Germinal center (tissue), 1 donor: ENCODE data around the gene CD302.
A peak's percentile ranks its signal among the peaks of the same experiment; 100 is the strongest.
"Not testable (repeated sequence)": the region's sequence is repeated elsewhere in the genome, so short reads cannot be mapped to it uniquely, and the experiment has no call there.

Experiments used
- DNase-seq: peaks from one replicate; pipeline ENCODE4 v3.0.0; 2012; ENCODE audit warnings: mixed read lengths, low spot score

CD302 gene, protein sequence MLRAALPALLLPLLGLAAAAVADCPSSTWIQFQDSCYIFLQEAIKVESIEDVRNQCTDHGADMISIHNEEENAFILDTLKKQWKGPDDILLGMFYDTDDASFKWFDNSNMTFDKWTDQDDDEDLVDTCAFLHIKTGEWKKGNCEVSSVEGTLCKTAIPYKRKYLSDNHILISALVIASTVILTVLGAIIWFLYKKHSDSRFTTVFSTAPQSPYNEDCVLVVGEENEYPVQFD

DNA sequence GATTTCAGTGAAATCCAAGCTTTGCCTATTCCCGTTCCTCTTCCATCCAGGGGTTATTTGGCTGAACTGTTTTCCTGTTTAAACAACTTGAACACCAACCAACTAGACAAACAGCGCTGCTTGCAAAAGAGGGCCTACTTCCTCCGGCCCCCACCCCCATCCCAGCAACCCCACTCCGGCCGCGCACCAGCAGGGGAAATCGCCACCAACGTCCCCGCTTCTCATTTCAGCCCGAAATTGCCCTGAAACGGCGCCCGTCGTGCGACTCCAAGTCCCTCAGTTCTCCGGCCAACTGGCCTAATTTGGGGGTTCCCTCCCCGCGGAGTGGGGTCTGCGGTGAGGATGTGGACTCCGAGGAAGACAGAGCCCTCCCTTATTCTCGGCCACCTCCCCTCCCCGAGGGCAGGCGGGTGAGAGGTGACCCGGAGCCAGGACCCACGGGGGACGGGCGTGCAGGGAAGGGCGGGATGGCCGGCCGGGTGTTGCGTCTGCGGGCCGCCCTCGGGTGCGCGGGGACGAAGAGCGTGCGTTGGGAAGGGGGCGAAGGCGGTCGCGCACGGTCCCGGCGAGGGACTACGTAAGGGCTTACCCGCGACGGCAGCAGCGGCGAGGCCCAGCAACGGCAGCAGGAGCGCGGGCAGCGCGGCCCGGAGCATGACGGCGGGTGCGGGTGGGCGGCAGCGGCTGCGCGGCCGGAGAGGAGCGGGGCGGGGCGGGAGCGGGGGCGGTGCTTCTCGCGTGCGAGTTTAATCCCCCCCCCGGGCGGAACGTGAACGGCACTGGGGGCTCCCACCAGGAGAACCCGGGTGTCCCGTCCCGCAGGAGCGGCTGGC is at the start of gene CD302:
Gene CD302 (minus strand): TSS at position 666 of the 833 bp plus-strand sequence. CDS start 10 bp downstream, at position 656.
- DNase-seq, result peak; percentile 67

DNA sequence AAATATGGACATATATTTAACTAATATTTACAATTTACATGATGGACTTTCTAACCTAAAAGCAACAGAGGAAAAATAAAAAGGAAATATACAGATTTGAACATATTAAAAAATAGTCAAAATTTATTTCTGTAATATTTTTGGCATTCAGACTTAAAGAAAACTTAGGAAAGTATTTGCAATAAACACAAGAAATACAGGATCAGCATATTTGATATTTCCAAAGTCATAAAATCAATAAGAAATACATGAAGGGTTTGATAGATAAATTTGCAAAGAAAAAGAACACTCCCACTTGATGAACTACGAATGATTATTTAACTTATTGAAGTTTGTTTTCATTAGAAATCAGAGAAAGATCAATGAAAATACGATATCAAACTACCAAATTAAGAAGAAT is 48.6 kb upstream of the CD302 start:
- DNase-seq, result no peak

DNA sequence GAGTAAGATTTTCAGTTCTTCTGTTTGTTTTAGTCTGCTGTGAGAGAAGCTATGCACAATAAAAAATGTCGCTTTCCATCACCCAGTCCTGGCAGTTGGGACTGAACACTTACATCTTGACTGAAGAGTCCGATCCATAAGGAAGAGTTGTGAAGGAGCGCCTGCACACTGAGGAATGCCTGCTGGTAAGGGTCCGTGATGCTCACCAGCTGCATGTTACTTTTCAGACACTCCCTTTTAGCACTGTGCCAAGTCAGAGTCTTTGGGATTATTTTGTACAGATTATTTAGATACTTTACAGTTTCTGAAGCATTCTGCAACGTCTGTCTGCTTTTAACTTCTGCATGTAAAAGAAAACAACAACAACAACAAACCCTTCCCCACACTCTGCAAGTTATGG is 42.6 kb upstream of the CD302 start:
- no peak for DNase-seq

DNA sequence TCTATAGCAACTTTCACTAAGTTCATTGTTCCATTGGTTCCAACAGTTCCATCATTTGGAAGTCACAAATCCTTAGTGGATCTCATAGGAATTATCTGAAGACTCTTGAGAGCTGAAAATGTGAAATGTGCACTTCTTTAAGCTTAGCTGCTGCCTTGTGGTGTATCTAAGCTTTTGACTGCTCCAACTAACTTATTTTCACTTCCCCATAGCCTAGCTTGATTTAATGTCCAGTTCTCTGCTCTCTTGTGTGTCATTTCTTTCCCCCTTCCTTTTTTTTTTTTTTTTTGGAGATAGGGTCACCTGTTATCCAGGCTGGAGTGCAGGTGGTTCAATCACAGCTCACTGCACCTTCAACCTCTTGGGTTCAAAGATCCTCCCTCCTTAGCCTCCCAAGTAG is 34.9 kb upstream of the CD302 start:
- DNase-seq, result no peak

DNA sequence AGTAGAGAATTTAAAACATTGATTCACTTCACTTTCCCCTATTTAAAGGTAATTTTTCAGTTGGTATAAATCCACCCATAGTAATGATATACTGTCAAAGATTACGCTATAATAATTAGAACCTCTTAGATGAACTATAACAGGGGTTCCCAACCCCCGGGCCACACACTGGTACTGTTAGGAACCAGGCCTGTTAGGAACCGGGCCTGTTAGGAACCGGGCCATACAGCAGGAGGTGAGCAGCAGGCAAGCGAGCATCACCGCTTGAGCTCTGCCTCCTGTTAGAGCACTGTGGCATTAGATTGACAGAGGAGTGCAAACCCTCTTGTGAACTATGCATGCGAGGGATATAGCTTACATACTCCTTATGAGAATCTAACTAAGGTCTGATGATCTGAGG is 34.0 kb upstream of the CD302 start:
- no peak for DNase-seq

DNA sequence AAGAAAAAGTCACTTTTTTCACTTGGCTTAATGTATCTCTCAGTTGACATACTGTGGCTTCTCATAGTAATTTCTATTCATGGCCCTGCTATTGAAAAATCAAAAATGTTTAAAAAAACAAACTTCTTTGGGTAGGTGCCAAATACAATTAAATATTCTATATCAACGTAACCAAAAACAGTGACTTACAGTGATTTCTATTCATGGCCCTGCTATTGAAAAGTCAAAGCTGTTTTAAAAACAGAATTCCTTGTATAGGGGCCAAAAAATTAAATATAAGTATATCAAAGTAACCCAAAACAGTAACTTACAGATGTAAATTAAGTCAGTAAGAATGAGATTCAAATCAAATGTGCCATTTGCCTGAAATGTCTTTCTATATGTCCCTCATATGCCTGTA is 31.4 kb upstream of the CD302 start:
- DNase-seq, result no peak

DNA sequence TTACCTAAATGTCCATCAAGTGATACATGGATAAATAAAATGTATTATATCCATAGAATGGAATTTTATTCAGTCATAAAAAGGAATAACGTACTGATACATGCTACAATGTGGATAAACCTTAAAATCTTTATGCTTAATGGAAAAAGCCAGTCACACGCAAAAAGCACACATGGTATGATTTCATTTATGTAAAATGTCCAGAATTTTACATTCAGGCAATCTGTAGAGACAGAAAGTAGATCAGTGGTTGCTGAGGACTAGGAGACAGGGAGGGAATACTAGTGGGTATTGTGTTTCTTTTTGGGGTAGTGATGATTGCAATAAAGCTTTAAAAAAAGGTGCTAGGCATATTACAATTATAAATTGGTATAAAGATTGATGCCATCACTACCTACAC is 30.7 kb upstream of the CD302 start:
- no peak for DNase-seq

DNA sequence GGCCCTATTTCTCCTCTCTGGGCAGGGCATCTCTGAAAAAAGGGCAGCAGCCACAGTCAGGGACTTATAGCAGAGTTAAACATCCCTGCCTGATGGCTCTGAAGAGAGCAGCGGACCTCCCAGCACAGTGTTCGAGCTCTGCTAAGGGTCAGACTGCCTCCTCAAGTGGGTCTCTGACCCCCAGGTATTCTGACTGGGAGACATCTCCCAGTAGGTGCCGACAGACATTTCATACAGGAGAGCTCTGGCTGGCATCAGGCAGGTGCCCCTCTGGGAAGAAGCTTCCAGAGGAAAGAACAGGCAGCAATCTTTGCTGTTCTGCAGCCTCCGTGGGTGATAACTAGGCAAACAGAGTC is 24.4 kb upstream of the CD302 start:
- not testable (repeated sequence) for DNase-seq

DNA sequence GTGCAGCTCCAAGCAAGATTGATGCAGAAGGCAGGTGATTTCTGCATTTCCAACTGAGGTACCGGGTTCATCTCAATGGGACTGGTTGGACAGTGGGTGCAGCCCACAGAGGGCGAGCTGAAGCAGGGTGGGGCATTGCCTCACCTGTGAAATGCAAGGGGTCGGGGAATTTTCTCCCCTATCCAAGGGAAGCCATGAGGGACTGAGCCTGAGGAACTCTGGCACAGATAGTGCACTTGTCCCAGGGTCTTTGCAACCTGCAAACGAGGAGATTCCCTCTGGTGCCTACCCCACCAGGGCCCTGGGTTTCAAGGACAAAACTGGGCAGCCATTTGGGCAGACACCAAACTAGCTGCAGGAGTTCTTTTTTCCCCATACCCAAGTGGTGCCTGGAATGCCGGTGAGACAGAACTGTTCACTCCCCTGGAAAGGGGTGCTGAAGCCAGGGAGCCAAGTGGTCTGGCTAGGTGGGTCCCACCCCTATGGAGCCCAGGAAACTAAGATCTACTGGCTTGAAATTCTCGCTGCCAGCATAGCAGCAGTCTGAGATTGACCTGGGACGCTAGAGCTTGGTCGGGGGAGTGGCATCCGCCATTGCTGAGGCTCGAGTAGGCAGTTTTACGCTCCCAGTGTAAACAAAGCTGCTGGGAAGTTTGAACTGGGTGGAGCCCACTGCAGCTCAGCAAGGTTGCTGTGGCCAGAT is 23.9 kb upstream of the CD302 start:
- not testable (repeated sequence) for DNase-seq

DNA sequence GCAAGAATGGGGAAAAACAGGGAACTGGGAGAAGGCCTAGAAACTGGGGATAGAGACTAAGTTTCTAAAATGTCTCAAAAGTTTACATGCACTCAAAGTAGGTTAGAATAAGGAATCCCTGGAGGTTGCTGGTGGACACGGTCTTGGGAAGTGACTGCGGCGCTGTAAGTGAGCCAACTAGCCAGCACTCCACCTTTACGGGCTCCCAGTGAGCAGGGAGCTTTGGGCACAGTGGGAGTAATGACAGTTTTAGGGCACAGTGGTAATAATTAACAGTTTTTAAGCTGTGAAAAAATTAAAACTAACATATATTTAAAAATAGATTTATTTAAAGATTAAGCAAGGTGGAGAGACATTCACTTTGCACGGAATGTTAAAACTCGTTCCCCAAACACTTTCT is 20.9 kb upstream of the CD302 start:
- no peak for DNase-seq

DNA sequence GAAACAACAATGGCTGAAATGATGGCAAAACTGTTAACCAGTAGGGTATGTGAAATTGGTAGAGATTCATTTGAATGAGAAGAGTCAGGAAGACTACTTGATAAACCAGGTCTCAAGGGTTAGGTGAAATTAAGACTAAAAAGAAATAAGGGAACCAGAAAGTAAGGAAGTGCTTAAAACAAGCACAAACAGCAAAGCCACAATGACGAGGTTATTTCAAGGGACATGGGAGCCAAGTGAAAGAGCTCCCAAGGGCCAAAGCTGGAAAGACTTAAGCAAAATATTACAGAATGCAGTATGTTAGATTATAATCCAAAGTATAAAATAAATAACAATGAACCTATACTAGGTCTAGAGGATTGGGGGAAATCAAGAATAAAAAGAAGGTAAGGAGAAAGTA is 19.3 kb upstream of the CD302 start:
- no peak for DNase-seq

DNA sequence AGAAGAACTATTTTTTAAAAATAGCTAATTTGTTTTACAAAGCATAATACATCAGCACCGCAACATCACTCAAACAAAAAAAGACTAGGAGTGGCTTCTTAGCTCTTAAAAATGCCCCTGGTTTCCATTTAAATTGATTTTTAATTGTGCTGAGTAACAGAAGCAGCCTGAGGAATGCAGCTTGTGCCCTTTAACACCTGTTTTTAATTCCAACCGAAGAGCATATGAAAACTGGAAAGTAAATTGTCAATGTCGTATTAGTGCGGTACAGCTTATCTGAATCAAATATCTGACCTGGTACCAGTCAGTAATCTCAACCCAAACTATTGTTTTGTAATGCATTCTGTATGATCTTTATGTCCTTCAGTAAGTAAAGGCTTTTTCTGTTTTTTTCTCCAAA is 13.2 kb upstream of the CD302 start:
- no peak for DNase-seq

DNA sequence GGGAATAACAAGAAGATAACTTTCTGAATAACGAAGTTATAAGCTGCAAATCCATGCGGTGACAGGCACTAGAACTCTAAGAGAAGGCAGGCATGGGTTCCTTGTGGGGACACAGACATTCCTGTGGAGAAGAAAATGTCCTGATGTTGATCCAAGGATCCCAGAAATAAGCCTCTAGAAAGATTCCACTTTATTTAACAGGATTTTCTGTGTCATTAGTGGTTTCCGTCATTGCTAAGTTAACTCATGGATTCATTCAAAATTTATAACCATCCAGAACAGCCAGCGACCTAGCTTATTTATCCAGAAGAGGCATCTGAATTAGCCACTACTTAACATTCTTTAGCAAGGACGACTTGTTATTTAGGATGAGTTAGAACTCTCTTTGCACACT is 10.0 kb upstream of the CD302 start:
- no peak for DNase-seq

DNA sequence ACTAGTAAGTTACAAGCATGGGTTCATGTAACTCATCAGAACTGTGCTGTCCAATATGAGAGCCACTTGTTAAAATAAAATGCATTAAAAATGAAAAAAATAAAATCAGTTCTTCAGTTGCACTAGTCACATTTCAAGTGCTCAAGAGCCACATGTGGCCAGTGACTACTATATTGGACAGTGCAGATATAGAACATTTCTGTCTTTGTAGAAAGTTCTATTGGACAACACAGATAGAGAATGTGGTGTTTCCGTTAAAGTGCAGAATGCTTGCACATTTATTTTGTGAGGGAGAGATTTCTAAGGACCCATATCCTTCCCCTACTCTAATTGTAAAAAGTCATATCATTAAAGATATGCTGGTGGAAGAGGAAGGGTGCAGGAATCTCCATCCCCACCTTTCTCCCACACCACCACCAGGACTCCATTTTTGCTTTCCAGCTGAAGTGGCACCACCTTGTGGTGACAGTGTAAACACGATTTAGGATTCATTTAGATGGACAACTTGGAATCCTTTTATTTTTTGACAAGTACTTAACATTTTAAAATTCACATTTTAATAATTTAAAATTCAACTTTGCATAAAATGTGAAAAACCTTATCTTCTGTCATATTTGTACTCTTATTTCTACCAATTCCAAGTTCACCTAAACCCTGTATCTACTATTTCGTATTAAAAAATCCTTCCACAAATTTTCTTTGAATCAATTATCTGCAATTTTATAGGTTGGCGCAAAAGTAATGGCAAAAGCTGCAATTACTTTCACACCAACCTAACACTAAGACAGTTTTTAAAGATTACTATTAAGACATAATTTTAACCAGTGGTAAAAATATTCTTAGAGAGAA is 9.4 kb upstream of the CD302 start:
- DNase-seq, result peak; percentile 29

DNA sequence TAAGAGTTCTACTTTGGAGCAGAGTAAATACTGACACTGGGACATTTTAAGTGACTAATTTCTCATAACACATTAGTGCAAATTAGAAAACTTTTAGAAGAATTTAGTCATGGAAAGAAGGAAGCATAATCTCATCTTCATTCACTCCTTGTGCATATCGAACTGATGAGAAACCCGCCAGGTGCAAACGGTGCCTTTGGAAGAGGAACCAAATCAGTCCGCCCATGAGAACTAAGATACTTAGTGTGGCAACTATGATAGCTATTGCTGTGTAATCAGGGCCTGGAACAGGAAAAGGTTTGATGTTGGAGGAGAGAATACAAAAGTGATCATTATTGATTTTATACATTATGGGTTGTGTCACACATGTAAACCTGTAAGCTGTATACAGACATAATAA is 6.9 kb upstream of the CD302 start:
- no peak for DNase-seq

DNA sequence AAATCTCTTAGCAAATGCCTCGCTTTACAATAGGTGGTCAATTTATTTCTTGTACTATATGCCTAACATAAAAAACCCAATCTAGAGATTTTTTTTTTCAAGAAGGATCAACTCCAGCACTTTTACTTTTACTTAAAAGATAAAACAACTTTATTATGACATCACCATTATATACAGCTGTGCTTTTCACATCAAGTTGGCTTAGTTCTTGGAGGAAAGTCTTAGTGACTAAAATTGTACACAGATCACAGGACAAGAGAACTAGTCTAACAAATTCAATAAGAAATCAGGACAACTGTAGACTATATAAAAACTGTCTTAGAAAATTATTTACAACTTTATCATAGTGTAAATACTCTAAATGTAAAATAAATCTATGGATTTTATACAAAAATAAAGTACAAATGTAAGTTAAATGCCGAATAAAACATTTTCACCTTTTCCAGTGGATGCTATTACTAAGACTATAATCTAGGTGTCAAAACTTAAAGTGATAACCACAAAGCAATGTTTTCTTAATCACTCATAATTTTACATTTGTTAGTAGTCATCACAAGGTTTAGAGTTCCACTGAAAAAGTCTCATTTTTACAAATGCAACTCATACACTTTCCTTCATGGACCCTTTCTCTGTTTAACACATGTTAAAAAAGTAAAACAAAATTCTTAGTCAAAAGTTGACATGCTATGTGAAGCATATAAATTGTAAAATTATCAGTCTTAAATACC is 5.4 kb upstream of the CD302 start:
- no peak for DNase-seq

DNA sequence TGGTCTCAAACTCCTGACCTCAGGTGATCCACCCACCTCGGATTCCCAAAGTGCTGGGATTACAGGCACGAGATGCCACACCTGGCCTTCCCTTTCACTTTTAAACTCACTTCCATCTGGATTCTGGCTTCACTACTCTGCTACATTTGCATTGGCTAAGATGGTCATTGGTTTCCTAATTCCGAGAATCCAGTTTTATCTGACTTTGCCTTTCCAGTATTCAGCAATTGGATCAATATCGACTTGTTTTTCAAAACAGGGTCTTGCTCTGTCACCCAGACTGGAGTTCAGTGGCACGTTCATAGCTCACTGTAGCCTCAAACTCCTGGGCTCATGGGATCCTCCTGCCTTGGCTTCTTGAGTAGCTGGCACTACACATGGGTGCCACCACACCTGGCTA is 4.7 kb upstream of the CD302 start:
- no peak for DNase-seq

DNA sequence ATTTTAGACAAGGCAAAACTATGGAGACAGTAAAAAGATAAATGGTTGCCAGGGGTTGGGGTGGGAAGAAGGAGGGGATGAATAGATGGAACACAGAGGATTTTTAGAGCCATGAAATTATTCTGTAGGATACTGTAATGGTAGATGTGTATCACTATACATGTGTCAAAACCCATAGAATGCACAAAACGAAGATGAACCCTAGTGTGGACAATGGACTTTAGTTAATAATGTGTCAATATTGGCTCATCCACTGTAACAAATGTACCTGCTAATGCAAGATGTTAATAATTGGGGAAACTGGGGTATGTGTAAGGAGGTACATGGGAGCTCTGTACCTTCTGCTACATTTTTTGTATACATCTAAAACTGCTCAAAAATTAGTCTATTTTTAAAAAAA is 1.8 kb upstream of the CD302 start:
- DNase-seq, result no peak

DNA sequence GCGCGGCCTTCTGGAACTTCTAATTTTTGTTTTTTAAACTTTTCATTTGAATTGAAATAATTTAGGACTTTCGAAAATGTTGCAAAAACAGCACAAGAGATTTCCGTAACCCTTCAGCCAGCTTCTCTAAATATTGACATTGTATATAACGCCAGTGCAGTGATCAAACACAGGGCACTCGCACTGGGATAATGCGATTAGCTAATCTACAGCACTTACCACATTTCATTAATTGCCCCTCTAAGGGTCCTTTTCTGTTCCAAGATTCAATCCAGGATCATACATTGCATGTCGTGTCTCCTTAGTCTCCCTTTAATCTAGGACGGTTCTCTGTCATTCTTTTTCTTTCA is 343 bp upstream of the CD302 start:
- no peak for DNase-seq

DNA sequence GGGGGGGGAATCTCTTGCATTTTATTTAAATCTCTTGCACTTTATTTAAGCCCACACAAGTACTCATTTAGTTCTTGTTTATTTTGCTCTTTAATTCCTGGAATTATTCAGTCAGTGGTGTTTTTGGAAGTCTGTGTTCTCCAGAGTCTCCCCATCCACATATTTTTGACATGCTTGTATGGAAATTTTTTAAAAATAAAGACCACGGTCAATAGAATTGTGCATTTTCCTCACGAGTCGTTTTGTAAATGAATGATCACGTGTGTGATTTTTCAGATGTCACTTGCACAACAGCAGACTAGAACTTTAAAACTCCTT is 824 bp downstream of the CD302 start:
- DNase-seq, result no peak

DNA sequence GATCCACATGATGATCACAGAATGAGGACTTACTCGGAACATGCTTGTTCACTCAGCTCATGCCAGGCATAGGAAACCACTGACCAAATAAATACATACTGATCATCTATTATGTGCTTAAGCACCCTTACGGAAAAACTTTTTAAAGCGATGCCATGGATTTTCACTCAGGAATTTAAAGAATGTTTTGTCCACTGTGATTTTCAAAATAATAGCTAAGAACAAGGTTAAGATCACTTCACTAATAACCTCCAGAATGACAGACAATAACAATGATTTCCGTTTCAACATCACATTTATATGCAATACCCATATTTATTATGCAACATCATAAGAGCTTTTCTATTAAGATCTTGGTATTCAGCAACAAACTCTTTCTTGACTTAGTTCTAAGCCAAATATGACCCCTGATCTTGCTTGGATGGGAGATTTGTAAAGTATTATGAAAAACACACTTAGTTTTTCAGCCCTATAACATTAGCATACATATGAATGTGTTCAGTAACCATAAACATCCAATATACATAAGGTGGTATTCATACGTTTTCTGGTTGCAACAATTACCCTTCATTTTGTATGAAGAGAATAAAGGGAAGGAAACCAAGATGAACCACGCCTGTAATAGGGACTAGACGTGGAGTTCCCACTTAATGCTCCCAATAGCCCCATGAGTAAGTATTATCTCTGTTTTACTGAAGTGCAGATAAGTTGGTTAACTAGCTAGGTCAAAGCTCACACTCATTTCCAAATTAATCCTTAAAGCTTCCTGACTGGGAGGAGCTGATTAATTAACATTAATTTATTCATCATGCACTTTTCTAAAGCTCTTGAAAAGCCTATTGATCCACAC is 1.9 kb downstream of the CD302 start:
- no peak for DNase-seq
